GM21367 (cell line): ENCODE measurements around the gene SLC35F2.

Source experiments
- ATAC-seq: cut with Tn5 transposase; IDR thresholded peaks from one replicate; pipeline ENCODE4 v1.9.1; 2021; ENCODE audit not compliant: unreplicated experiment

Gene SLC35F2

GRCh38 chr11:107743191-107743590 is 115.4 kb downstream of the SLC35F2 start:
- no peak for ATAC-seq

- ATAC-seq = peak; percentile 93
Observed at GRCh38 chr11:107741044-107741823, 117.4 kb downstream of the SLC35F2 start.
